Osteoblast (primary cell): ENCODE results near the gene PPFIA4. TPM values are rescaled to one million over a fixed set of nuclear protein-coding genes. Genes with fewer than 3 reads are reported as not detected.

Experiments used
- DNase-seq: peaks from one replicate; pipeline ENCODE4 v3.0.0; 2011; ENCODE audit warnings: low spot score, mixed read lengths; ENCODE audit not compliant: insufficient read length; ENCODE audit errors: missing footprints
- H2AFZ ChIP-seq: 2 replicates; pipeline ENCODE4 v1.6.0; 2011; ENCODE audit warnings: mild to moderate bottlenecking, low read length
- H3K27ac ChIP-seq: 2 replicates; pipeline ENCODE4 v1.5.1; 2011; ENCODE audit warnings: mild to moderate bottlenecking, low read depth, low read length, moderate library complexity
- H3K27me3 ChIP-seq: 2 replicates; pipeline ENCODE4 v1.6.0; 2012; ENCODE audit warnings: mild to moderate bottlenecking, control low read depth, inconsistent platforms, low read length, moderate library complexity; ENCODE audit not compliant: insufficient read depth
- H3K36me3 ChIP-seq: 2 replicates; pipeline ENCODE4 v1.5.1; 2011; ENCODE audit warnings: mild to moderate bottlenecking, low read length, control low read depth, moderate library complexity; ENCODE audit not compliant: insufficient read depth
- H3K4me1 ChIP-seq: 2 replicates; pipeline ENCODE4 v1.5.1; 2011; ENCODE audit warnings: mild to moderate bottlenecking, low read length, control low read depth, moderate library complexity; ENCODE audit not compliant: insufficient read depth
- H3K4me2 ChIP-seq: 2 replicates; pipeline ENCODE4 v1.6.0; 2011; ENCODE audit warnings: mild to moderate bottlenecking, low read length; ENCODE audit not compliant: insufficient read depth
- H3K4me3 ChIP-seq: fragments of 200-600 bp; sonication (generic); 3 replicates; pipeline ENCODE4 v1.5.1; 2012; ENCODE audit warnings: mild to moderate bottlenecking, low read length, inconsistent platforms; ENCODE audit not compliant: insufficient read depth
- H3K79me2 ChIP-seq: 2 replicates; pipeline ENCODE4 v1.6.0; 2012; ENCODE audit warnings: mild to moderate bottlenecking, low read length, control low read depth, inconsistent platforms; ENCODE audit not compliant: insufficient read depth
- H3K9me3 ChIP-seq: 2 replicates; pipeline ENCODE4 v1.5.1; 2011; ENCODE audit warnings: low read depth, low read length, control low read depth
- H4K20me1 ChIP-seq: 2 replicates; pipeline ENCODE4 v1.6.0; 2012; ENCODE audit warnings: mild to moderate bottlenecking, low read length, control low read depth; ENCODE audit not compliant: insufficient read depth
- CTCF ChIP-seq: IDR thresholded peaks from 2 replicates; pipeline ENCODE4 v1.5.1; 2011; ENCODE audit warnings: mild to moderate bottlenecking, low read depth, low read length, moderate library complexity; ENCODE audit errors: extremely low read depth
- total RNA-seq: library from RNA; depleted of rRNA; stranded (reverse); fragments of >200 nt; gene quantifications from 2 replicates; pipeline ENCODE4 v1.2.3, GENCODE V29; 2012

PPFIA4 gene
- total RNA-seq, 1 donor = 10.9 TPM

DNA sequence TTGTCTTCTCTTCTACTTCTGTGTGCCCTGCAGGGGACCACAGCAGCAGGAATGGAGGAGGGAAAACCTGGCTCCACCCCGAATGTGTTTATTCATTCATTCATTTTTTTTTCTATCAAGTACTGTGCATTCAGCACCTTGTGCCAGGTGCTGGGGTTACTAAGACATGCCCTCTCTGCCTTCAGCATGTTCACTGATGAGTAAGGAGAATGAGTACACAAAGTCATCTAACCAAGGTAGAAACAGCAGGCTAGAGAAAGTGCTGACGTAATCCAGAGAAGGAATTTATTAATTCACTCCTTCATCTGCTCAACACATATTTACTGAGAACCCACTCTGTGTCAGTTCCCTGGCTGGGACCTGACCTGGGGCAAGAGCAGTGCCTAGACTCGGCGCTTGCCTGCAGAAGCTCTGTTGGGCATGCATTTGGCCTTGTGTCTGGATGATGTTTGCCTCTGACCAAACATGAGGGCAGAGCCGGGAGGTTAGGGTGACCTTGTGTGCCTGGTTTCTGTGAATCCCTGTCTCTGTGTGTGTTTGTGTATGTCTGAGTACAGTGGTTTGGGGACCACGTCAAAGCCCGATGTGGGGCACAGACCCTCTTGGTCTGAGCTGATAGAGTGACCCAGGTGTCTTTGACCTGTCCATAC lies 62.8 kb downstream of the PPFIA4 start:
- peak; percentile 36 for DNase-seq
- Histone ChIP-seq H3K4me1 (no peaks in the 10 kb centered on the region), H2AFZ (no peak overlapping the region), H4K20me1 (no peaks in the 10 kb centered on the region), H3K4me3 (no peak overlapping the region), H3K36me3 (no peaks in the 10 kb centered on the region), H3K27me3 (peaks cover 43% of the 10 kb centered on the region), H3K79me2 (no peaks in the 10 kb centered on the region), H3K27ac (no peak overlapping the region), H3K4me2 (no peak overlapping the region), H3K9me3 (no peaks in the 10 kb centered on the region)
- TF ChIP-seq CTCF = no peak

DNA sequence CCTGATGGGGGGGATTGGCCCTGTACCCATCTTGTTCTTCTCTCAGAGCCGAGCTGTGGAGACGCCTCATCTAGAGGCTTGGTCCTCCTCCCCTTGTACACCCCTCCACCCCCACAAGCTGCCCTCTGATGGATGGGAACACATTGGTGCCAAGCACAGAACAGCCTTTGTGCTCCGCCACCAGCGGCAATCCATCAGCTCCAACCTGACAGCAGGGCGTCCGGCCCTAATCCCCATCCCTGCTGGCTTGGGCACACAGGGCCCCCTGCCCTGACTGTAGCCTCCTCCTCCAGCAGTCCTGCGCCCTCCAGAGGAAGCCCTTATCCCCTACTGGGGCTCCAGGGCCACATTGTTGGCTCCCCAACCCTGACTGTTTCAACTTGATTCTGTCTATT lies 63.4 kb downstream of the PPFIA4 start:
- no peak overlapping the region for H3K27ac ChIP-seq
- DNase-seq = peak; percentile 35

GRCh38 chr1:203090421-203091198 lies 64.3 kb downstream of the PPFIA4 start:
- Histone ChIP-seq H3K9me3 (peaks cover 3% of the 10 kb centered on the region), H4K20me1 (no peaks in the 10 kb centered on the region), H3K27ac (no peak overlapping the region), H3K36me3 (no peaks in the 10 kb centered on the region), H3K79me2 (no peaks in the 10 kb centered on the region), H3K4me2 (no peak overlapping the region), H3K4me1 (no peaks in the 10 kb centered on the region), H2AFZ (no peak overlapping the region), H3K27me3 (peaks cover 43% of the 10 kb centered on the region), H3K4me3 (no peak overlapping the region)
- TF ChIP-seq CTCF = no peak
- DNase-seq = peak; percentile 34

More for the DNA sequence above, 63.4 kb downstream of the PPFIA4 start:
- Histone ChIP-seq H3K9me3 (peaks cover 1% of the 10 kb centered on the region), H3K4me3 (no peak overlapping the region), H2AFZ (no peak overlapping the region), H4K20me1 (no peaks in the 10 kb centered on the region), H3K36me3 (no peaks in the 10 kb centered on the region), H3K79me2 (no peaks in the 10 kb centered on the region), H3K4me1 (no peaks in the 10 kb centered on the region), H3K4me2 (no peak overlapping the region), H3K27me3 (peaks cover 43% of the 10 kb centered on the region)
- no peak for TF ChIP-seq CTCF

GRCh38 chr1:203091199-203091477 lies 64.8 kb downstream of the PPFIA4 start:
- no peak overlapping the region for H3K4me2 ChIP-seq
- TF ChIP-seq CTCF = no peak
- H3K27ac ChIP-seq = no peak overlapping the region
- H3K79me2 ChIP-seq = no peaks in the 10 kb centered on the region
- H4K20me1 ChIP-seq = no peaks in the 10 kb centered on the region
- H2AFZ ChIP-seq = no peak overlapping the region
- H3K4me1 ChIP-seq = no peaks in the 10 kb centered on the region
- H3K4me3 ChIP-seq = no peak overlapping the region
- no peaks in the 10 kb centered on the region for H3K36me3 ChIP-seq
- H3K27me3 ChIP-seq = peaks cover 47% of the 10 kb centered on the region
- no peak for DNase-seq
- H3K9me3 ChIP-seq = peaks cover 3% of the 10 kb centered on the region
